ENCODE measurements around the gene EXD1.

The EXD1 gene

DNA sequence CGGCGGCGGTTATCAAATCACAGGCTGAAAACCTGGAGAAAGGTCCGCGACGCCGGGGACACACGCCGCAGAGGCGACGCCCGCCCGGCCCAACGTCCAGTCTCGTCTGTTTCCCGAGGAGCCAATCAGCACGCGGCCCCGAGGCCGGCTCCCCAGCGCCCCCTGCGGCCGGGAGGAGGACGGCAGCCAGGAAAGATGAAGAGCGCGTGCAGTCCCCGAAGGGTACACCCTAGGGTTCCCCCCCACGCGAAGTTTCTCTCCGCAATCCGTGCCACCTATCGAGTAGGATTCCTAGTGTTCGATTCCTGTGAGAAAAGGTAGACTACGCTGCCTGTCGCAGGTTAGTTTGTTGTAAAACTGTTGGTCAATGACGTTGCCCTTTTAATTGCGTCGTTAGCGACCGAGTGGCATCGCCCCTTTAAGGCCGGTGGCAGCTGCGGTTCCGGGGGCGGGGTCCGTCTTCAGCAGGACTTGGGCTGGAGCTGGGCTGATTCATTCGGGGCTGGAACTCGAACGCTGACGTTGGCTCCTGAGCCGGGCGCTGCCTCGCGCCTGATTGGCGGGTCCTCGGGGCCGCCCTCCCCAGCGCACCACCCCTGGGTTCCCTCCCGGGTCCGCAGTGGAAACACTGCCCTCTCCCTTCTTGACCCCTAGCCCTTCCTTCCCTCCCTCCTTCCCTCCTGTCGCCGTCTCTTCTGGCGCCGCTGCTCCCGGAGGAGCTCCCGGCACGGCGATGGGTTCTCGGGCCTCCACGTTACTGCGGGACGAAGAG lies at the start of gene EXD1, which contains the start of gene CHP1:
Gene EXD1, minus strand, starts transcription at position 108 of the 772 bp plus-strand sequence. CDS start 4,182 bp downstream, outside the sequence.
Gene CHP1, plus strand, starts transcription at position 619 of the 772 bp plus-strand sequence. Its CDS starts 115 bp downstream, at position 734.
- TF ChIP-seq, protein P1, sequence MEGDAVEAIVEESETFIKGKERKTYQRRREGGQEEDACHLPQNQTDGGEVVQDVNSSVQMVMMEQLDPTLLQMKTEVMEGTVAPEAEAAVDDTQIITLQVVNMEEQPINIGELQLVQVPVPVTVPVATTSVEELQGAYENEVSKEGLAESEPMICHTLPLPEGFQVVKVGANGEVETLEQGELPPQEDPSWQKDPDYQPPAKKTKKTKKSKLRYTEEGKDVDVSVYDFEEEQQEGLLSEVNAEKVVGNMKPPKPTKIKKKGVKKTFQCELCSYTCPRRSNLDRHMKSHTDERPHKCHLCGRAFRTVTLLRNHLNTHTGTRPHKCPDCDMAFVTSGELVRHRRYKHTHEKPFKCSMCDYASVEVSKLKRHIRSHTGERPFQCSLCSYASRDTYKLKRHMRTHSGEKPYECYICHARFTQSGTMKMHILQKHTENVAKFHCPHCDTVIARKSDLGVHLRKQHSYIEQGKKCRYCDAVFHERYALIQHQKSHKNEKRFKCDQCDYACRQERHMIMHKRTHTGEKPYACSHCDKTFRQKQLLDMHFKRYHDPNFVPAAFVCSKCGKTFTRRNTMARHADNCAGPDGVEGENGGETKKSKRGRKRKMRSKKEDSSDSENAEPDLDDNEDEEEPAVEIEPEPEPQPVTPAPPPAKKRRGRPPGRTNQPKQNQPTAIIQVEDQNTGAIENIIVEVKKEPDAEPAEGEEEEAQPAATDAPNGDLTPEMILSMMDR (IDR thresholded peaks at IDR 0.05; ENCODE audit: control insufficient read depth, extremely low read depth, insufficient read depth), result peak; percentile 81
- peak; percentile 95 for DNase-seq (ENCODE audit: low read depth)
- peak within 1 kb of the TSS; percentile 96 for H3K4me3 ChIP-seq (ENCODE audit: low read depth, low read length)

GRCh38 chr15:41279535-41280283 lies 49.2 kb upstream of the EXD1 start:
- DNase-seq (ENCODE audit: low read depth), result no peak
- TF ChIP-seq, protein P1 (IDR thresholded peaks at IDR 0.05; ENCODE audit: control insufficient read depth, extremely low read depth, insufficient read depth), result no peak
- H3K4me3 ChIP-seq (ENCODE audit: low read depth, low read length), result no peak overlapping the region

DNA sequence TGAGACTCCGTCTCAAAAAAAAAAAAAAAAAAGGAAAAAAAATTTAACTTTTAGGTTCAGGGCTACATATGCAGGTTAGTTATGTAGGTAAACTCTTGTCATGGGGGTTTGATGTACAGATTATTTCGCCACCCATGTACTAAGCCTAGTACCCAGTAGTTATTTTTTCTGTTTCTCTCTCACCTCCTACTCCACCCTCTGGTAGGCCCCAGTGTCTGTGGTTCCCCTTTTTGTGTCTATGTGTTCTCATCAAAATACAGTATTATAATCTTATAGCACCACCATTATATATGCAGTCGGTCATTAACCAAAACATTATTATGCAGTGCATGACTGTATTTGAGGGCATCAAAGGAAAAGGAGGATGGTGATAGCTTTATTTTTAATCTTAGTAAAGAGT lies 47.8 kb upstream of the EXD1 start:
- H3K4me3 ChIP-seq (ENCODE audit: low read depth, low read length), result no peak overlapping the region
- TF ChIP-seq, protein P1 (IDR thresholded peaks at IDR 0.05; ENCODE audit: control insufficient read depth, extremely low read depth, insufficient read depth), result no peak
- no peak for DNase-seq (ENCODE audit: low read depth)

- DNase-seq (ENCODE audit: low read depth), result no peak
- TF ChIP-seq, protein P1 (IDR thresholded peaks at IDR 0.05; ENCODE audit: control insufficient read depth, extremely low read depth, insufficient read depth), result no peak
- no peak overlapping the region for H3K4me3 ChIP-seq (ENCODE audit: low read depth, low read length)
These were observed 46.3 kb upstream of the EXD1 start for GRCh38 chr15:41276831-41277230.

DNA sequence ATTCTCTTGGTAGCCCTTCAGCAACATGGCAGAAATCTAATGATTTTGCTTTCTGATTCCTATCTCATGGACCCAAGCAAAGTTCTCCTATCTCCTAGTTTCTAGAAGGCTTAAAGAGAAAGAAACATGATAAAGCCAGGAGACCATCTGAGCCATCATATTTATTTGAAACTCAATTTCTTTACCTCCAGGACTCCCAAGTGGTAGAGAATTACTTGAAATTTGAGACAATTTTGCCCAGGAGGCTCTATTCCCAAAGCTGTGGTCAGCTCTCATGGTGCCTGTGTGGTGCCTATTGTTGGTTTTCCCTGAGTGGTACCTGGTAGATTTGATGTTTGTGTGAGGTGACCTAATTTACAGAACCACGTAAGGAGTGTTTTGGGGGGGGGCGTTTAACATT lies 39.3 kb upstream of the EXD1 start:
- H3K4me3 ChIP-seq (ENCODE audit: low read depth, low read length), result no peak overlapping the region
- DNase-seq (ENCODE audit: low read depth), result no peak
- TF ChIP-seq, protein P1 (IDR thresholded peaks at IDR 0.05; ENCODE audit: control insufficient read depth, extremely low read depth, insufficient read depth), result no peak

- no peak for DNase-seq (ENCODE audit: low read depth)
- no peak overlapping the region for H3K4me3 ChIP-seq (ENCODE audit: low read depth, low read length)
- TF ChIP-seq, protein P1 (IDR thresholded peaks at IDR 0.05; ENCODE audit: control insufficient read depth, extremely low read depth, insufficient read depth), result no peak
These were observed 33.4 kb upstream of the EXD1 start for GRCh38 chr15:41263891-41264351.

Measured in LNCaP clone FGC (cell line).